GM19324 (cell line): ENCODE results near the gene LRRC1.
A peak's percentile ranks its signal among the peaks of the same experiment; 100 is the strongest.

Source experiments
- ATAC-seq: cut with Tn5 transposase; IDR thresholded peaks from one replicate; pipeline ENCODE4 v1.9.1; 2021; ENCODE audit warnings: mild to moderate bottlenecking, moderate library complexity; ENCODE audit not compliant: unreplicated experiment, low FRiP score

Gene LRRC1

GRCh38 chr6:53840027-53840426, 45.2 kb downstream of the LRRC1 start:
- no peak for ATAC-seq

GRCh38 chr6:53845280-53846195, 50.7 kb downstream of the LRRC1 start:
- no peak for ATAC-seq

GRCh38 chr6:53846250-53846649, 51.4 kb downstream of the LRRC1 start:
- no peak for ATAC-seq

GRCh38 chr6:53847796-53848314, 53.0 kb downstream of the LRRC1 start:
- ATAC-seq: no peak

GRCh38 chr6:53850527-53850926, 55.7 kb downstream of the LRRC1 start:
- no peak for ATAC-seq

- ATAC-seq: no peak
Observed at GRCh38 chr6:53851561-53851960, 56.8 kb downstream of the LRRC1 start.

- no peak for ATAC-seq
Observed at GRCh38 chr6:53852805-53853204, 58.0 kb downstream of the LRRC1 start.

- peak; percentile 85 for ATAC-seq
Observed at GRCh38 chr6:53854843-53855567, 60.2 kb downstream of the LRRC1 start.

- no peak for ATAC-seq
Observed at GRCh38 chr6:53855940-53856339, 61.1 kb downstream of the LRRC1 start.

GRCh38 chr6:53857318-53858094, 62.7 kb downstream of the LRRC1 start:
- ATAC-seq: no peak

- ATAC-seq: no peak
Observed at GRCh38 chr6:53858196-53858595, 63.4 kb downstream of the LRRC1 start.

GRCh38 chr6:53858913-53859312, 64.1 kb downstream of the LRRC1 start:
- ATAC-seq: no peak

- no peak for ATAC-seq
Observed at GRCh38 chr6:53860511-53860910, 65.7 kb downstream of the LRRC1 start.

- no peak for ATAC-seq
Observed at GRCh38 chr6:53861518-53861917, 66.7 kb downstream of the LRRC1 start.

GRCh38 chr6:53862662-53863462, 68.1 kb downstream of the LRRC1 start:
- ATAC-seq: no peak

GRCh38 chr6:53864781-53865180, 70.0 kb downstream of the LRRC1 start:
- ATAC-seq: no peak

GRCh38 chr6:53866226-53866625, 71.4 kb downstream of the LRRC1 start:
- no peak for ATAC-seq

- no peak for ATAC-seq
Observed at GRCh38 chr6:53868626-53869025, 73.8 kb downstream of the LRRC1 start.

GRCh38 chr6:53869964-53870363, 75.2 kb downstream of the LRRC1 start:
- no peak for ATAC-seq

GRCh38 chr6:53873922-53874321, 79.1 kb downstream of the LRRC1 start:
- no peak for ATAC-seq
